DMS114 treated with DMSO at 0.1 percent for 48 hours (cell line): ENCODE measurements around the gene PLA2G6.

ENCODE experiments used
- DNase-seq: peaks from one replicate; lab custom pipeline; 2025; ENCODE audit not compliant: unreplicated experiment; lab: John Stamatoyannopoulos, UW

PLA2G6 gene

GRCh38 chr22:38112381-38112780, 69.2 kb downstream of the PLA2G6 start:
- DNase-seq = no peak

GRCh38 chr22:38111925-38112355, 69.7 kb downstream of the PLA2G6 start:
- DNase-seq = no peak

GRCh38 chr22:38110863-38111852, 70.5 kb downstream of the PLA2G6 start:
- no peak for DNase-seq

GRCh38 chr22:38110008-38110862, 71.4 kb downstream of the PLA2G6 start, which contains the start of gene BAIAP2L2:
Gene BAIAP2L2, minus strand, starts transcription at chr22:38110684. Its CDS starts 159 bp downstream, at chr22:38110525.
- DNase-seq = no peak

DNA sequence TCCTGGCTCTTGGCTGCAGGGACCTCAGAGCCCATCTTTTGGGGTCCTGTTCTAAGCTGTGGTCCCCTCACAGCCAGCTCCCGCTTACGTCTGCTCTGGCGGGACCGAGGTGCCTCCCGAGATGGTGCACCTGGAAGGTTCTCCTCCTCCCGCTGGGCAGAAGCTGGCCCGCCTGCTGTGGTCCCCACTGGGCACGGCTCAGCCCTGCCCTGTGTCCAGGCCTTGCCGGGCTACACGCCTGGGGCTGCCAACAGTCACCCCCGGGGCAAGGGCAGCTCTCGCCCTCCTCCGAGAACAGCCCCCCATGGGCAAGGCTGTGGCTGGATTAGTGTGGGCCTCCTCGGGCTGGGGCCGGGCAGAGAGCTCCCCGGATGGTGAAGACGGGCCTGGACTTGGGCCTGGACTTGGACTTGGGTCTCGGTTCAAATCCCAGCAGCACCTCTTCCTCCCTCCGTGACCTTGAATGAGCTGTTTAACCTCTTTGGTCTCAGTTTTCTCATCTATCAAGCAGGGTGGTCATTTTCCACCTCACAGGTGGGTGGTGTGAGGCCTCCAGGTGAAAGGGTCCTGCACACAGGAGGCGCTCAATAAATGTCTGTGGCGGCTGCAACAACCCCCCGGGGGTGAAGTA, 72.1 kb downstream of the PLA2G6 start:
- DNase-seq = no peak

- no peak for DNase-seq
Observed at GRCh38 chr22:38108561-38109319, 72.9 kb downstream of the PLA2G6 start.

DNA sequence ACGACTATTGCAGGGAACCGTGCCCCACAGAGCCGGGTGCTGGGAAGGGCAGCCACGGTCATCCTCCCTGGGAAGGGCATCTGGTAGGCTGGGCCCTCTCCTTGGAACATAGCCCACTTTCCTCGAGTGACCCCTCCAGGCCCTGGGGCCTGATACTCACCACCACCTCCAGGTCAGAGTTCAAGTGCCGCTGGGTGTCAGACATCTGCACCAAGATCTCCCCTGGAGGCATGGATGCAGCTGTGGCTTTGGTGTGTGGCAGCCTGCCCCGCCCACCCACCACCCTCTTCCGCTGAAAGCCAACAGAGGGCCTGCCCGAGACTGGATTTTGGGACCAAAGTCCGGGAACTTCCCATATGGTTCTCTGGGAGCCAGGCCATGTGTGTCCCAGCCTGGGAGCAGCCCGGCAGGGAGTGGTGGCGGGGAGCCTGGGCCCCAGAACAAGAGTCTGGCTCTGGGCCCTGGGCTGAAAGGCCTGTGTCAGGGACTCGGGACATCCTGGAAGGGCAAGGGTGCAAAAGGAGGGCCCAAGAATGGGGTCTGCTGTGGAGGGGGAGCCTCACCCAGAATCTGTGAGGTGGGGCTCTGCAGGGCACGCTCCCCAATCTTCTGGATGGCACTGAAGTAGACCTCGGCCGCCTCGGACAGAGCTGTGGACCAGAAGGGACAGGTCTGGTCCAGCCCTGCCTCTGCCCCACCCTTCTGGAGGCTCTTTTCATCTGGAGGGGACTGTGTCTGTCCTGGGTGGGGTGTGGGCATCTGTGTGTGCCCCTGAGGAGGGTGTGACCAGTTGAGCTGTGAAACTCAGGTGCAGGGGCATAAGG, 73.7 kb downstream of the PLA2G6 start:
- DNase-seq = no peak

GRCh38 chr22:38106814-38107578, 74.6 kb downstream of the PLA2G6 start:
- DNase-seq = no peak

- no peak for DNase-seq
Observed at GRCh38 chr22:38104084-38104483, 77.5 kb downstream of the PLA2G6 start.

DNA sequence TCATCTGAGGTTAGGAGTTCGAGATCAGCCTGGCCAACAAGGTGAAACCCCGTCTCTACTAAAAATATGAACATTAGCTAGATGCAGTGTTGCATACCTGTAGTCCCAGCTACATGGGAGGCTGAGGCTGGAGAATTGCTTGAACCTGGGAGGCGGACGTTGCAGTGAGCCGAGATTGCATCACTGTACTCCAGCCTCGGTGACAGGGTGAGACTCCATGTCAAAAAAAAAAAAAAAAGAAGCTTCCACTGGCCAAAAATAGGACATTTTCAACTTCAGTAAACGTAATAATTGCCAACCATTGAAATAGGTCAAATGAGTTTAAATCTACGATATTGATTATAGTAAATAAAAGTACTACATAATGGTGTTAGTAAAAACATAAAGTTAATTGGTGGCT, 78.0 kb downstream of the PLA2G6 start:
- DNase-seq = no peak

DNA sequence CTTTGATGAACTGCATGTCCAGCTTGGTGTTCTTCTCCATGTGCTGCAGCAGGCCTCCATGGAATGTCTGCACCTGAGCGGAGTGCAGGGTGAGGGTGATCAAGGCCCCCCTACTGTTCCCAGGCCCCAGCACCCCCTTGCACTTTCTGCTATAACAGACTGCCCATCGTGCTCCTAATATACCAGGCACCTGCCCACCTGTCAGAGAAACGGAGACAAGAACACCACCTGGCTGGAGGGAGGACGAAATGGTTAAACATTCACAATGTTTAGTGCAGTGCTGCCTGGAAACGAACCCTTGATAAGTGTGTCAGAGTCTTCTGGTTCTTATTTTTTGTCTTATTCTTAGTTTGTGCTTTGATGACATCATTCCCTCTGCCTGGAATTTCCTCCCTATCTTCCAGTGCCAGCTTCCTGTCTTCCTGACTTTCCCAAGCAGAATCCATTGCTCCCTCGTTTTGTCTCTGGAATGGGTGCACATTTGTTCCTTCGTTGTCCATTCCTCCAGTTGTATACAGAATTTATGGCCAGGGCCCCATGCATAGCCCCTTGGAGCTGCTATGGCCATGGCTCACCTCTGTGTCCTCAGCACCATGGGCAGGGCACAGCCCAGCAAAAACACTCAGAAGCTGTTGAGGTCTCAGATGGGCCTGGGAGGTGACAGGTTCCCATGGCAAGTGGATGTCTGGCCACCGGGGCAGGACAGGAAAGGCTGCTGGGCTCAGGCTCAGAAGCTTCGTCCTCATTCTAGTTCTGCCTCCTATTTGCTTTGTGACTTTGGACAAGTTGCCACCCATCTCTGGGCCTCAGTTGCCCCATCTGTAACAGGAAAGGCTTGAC, 83.0 kb downstream of the PLA2G6 start:
- DNase-seq = no peak

GRCh38 chr22:38097557-38098409, 83.8 kb downstream of the PLA2G6 start:
- DNase-seq = no peak

GRCh38 chr22:38097058-38097457, 84.6 kb downstream of the PLA2G6 start:
- no peak for DNase-seq

GRCh38 chr22:38089474-38089851, 92.2 kb downstream of the PLA2G6 start:
- DNase-seq = no peak

- no peak for DNase-seq
Observed at GRCh38 chr22:38088629-38089473, 92.8 kb downstream of the PLA2G6 start.

DNA sequence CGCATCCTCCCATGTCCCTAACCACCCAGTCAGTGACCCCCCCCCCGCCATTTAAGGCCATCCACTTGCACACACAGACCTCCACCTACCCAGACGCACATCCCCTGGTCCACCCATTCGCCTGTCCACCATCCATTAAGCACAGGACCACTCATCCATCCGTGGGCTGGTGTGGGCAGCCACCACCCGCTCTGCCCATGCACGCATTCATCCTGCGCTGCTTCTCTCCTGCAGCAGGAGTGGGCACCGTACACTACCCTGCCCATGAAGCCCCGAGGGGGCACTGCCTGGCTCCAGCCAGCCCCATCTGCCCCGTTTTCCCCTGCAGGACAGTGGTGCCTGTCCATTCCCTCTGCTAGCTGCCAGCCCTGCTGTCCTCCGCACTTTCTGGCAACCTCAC, 93.8 kb downstream of the PLA2G6 start:
- DNase-seq = no peak
